ENCODE results near the gene ITSN2. TPM values are rescaled to one million over a fixed set of nuclear protein-coding genes. Genes with fewer than 3 reads are reported as not detected.

Gene ITSN2
- total RNA-seq, 4 donors from 2014 or later, result 33.9 to 66.7 (median 42.4) TPM

DNA sequence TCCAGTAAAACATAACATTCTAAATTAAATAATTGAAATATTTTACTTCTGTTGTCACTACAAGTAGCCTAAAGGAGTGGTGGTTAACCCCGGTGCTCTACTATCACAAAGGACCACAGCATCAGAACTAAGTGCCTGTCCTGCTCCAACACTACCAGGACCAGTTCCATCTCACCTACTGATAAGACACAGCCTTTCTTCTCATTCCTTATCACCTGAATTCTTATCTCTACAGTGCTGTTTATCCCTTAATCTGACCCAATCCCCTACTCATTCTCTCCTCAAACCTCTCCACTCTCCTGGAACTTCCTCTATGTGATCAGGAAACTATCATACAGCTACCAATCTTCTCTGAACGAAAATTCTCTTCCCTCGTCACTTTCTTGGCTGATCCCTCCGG, 80.2 kb downstream of the ITSN2 start:
- Histone ChIP-seq H3K27me3 (no peaks in the 10 kb centered on the region), H3K36me3 (peaks cover 0 to 18% of the 10 kb centered on the region in 2 donors), H3K4me3 (no peak overlapping the region), H3K27ac (no peak overlapping the region), H3K9me3 (no peaks in the 10 kb centered on the region), H3K4me1 (no peaks in the 10 kb centered on the region)
- no peak for ATAC-seq
- in situ Hi-C loops (cut with MboI; ENCODE audit: low sequenced_read_pairs in 4 of 4), result no loop called here
- TF ChIP-seq, protein P1, sequence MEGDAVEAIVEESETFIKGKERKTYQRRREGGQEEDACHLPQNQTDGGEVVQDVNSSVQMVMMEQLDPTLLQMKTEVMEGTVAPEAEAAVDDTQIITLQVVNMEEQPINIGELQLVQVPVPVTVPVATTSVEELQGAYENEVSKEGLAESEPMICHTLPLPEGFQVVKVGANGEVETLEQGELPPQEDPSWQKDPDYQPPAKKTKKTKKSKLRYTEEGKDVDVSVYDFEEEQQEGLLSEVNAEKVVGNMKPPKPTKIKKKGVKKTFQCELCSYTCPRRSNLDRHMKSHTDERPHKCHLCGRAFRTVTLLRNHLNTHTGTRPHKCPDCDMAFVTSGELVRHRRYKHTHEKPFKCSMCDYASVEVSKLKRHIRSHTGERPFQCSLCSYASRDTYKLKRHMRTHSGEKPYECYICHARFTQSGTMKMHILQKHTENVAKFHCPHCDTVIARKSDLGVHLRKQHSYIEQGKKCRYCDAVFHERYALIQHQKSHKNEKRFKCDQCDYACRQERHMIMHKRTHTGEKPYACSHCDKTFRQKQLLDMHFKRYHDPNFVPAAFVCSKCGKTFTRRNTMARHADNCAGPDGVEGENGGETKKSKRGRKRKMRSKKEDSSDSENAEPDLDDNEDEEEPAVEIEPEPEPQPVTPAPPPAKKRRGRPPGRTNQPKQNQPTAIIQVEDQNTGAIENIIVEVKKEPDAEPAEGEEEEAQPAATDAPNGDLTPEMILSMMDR (IDR thresholded peaks at IDR 0.05 in 4 of 5, conservative IDR thresholded peaks at IDR 0.05 in 1 of 5), result no peak
- TF ChIP-seq POLR2A (IDR thresholded peaks at IDR 0.05), result no peak
- intact Hi-C loops (cut with DNase I; ENCODE audit: low total_unique reads), result no loop called here
- no peak for DNase-seq

DNA sequence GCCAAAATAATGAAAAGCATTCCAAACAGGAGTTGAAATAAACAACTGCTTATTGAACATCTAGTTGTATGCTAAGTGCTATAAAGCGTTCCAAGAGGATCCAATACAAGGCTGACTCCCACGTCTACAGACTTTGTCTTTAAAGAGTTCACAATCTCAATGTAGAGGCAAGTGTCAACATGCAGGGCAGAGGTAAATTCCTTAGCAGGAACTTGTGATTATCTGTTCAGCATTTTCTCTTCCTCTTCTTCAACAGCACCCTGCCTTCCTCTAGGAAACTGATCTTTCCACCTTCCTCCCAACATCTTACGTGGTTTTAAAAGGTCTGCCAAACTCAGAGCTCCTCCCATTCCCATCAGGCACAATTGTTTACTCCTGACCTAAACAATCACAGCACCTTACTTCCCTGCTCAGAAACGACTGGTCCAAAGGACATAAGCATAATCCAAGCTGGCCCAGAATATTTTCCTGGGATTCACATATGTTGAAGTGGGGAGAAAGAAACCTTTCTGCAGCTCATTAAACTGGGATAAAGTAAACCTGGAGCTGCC, 83.9 kb downstream of the ITSN2 start:
- H3K4me1 ChIP-seq, result no peaks in the 10 kb centered on the region
- H3K9me3 ChIP-seq, result no peaks in the 10 kb centered on the region
- ATAC-seq (no peak), DNase-seq (no peak)
- in situ Hi-C loops (cut with MboI; ENCODE audit: low sequenced_read_pairs in 4 of 4) (no loop called here), intact Hi-C loops (cut with DNase I; ENCODE audit: low total_unique reads) (no loop called here)
- H3K27ac ChIP-seq, result no peak overlapping the region
- no peaks in the 10 kb centered on the region for H3K27me3 ChIP-seq
- TF ChIP-seq POLR2A (IDR thresholded peaks at IDR 0.05), result no peak
- TF ChIP-seq, protein P1 (IDR thresholded peaks at IDR 0.05 in 4 of 5, conservative IDR thresholded peaks at IDR 0.05 in 1 of 5), result no peak
- H3K36me3 ChIP-seq, result peaks cover under 1 to 34% of the 10 kb centered on the region in 2 donors
- H3K4me3 ChIP-seq, result no peak overlapping the region

DNA sequence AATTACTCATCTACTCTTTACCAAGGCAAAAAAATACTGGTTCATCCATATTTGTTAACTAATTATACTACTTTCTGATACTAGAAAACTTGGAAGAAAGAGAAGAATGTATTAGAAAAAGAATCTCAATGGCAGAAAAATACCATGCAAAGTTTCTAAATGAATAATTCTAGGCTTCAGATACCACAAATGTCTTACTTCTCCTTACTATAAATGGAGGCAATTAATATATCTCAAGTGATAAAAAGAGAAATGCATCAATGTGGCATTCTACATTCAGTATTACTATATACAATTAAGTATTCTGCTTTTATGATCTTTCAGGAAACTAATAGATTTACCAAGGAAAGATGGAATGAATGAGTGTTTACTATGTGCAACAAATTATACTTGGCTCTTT, 85.5 kb downstream of the ITSN2 start:
- Histone ChIP-seq H3K4me3 (no peak overlapping the region), H3K27me3 (no peaks in the 10 kb centered on the region), H3K9me3 (no peaks in the 10 kb centered on the region), H3K36me3 (peaks cover 3 to 50% of the 10 kb centered on the region in 2 donors), H3K27ac (no peak overlapping the region), H3K4me1 (no peaks in the 10 kb centered on the region)
- ATAC-seq (no peak), DNase-seq (no peak)
- intact Hi-C loops (cut with DNase I; ENCODE audit: low total_unique reads), result no loop called here
- in situ Hi-C loops (cut with MboI; ENCODE audit: low sequenced_read_pairs in 4 of 4), result no loop called here
- TF ChIP-seq, protein P1 (IDR thresholded peaks at IDR 0.05 in 4 of 5, conservative IDR thresholded peaks at IDR 0.05 in 1 of 5), result no peak
- no peak for TF ChIP-seq POLR2A (IDR thresholded peaks at IDR 0.05)

DNA sequence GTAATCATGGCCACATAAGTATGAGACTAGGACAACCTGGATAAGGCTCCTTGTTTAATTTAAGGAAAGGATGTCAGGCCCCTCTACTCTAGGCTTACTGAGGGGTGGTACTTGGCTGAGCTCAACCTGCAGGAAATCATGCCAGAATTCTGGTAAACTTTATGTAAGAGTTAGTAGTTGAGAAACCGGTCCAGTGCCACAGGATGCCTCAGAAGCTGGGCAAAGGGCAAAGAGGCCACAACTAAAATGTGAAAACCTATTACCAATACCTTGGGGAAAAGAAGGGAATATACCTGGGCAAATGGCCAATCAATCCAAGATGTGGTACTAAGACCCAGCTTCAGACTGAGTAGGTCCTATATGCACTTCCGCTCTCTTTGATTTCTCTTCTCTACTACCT, 86.7 kb downstream of the ITSN2 start:
- TF ChIP-seq POLR2A (IDR thresholded peaks at IDR 0.05), result no peak
- TF ChIP-seq, protein P1 (IDR thresholded peaks at IDR 0.05 in 4 of 5, conservative IDR thresholded peaks at IDR 0.05 in 1 of 5), result no peak
- Histone ChIP-seq H3K9me3 (no peaks in the 10 kb centered on the region), H3K4me3 (no peak overlapping the region), H3K27me3 (no peaks in the 10 kb centered on the region), H3K4me1 (no peaks in the 10 kb centered on the region), H3K36me3 (peaks cover 3 to 57% of the 10 kb centered on the region in 2 donors), H3K27ac (no peak overlapping the region)
- ATAC-seq, result no peak
- in situ Hi-C loops (cut with MboI; ENCODE audit: low sequenced_read_pairs in 4 of 4) (no loop called here), intact Hi-C loops (cut with DNase I; ENCODE audit: low total_unique reads) (no loop called here)
- DNase-seq, result no peak

DNA sequence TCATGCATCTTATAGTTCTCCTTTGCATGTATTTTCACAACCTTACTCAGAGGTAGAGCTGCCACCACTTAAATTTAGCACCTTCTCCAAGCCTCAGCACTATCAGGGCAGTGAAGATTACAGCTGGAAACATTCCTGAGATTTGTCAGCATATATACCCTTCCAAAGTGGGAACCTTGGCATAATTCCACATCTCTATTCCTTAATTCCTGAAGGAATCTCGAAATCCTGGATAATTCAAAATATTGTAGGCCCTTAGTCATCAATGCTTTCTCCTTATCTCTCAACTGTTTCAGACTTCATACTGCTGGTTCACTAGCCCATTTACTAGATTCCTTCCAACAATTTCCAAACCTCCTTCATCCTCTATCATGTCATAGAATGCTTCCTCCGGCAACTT, 87.4 kb downstream of the ITSN2 start:
- Histone ChIP-seq H3K36me3 (peaks cover 3 to 57% of the 10 kb centered on the region in 2 donors), H3K27me3 (no peaks in the 10 kb centered on the region), H3K4me3 (no peak overlapping the region), H3K9me3 (no peaks in the 10 kb centered on the region), H3K27ac (no peak overlapping the region), H3K4me1 (no peaks in the 10 kb centered on the region)
- in situ Hi-C loops (cut with MboI; ENCODE audit: low sequenced_read_pairs in 4 of 4) (no loop called here), intact Hi-C loops (cut with DNase I; ENCODE audit: low total_unique reads) (no loop called here)
- no peak for ATAC-seq
- no peak for DNase-seq
- TF ChIP-seq, protein P1 (IDR thresholded peaks at IDR 0.05 in 4 of 5, conservative IDR thresholded peaks at IDR 0.05 in 1 of 5), result no peak
- no peak for TF ChIP-seq POLR2A (IDR thresholded peaks at IDR 0.05)
